NCI-H2081 treated with DMSO at 0.1 percent for 48 hours (cell line): ENCODE measurements around the gene ARHGAP26.
"Not testable (repeated sequence)": the region's sequence is repeated elsewhere in the genome, so short reads cannot be mapped to it uniquely, and the experiment has no call there.

Experiments used
- DNase-seq: peaks from one replicate; lab custom pipeline; 2025; lab: John Stamatoyannopoulos, UW

The ARHGAP26 gene

GRCh38 chr5:142904416-142904815, 134.2 kb downstream of the ARHGAP26 start:
- DNase-seq = no peak

DNA sequence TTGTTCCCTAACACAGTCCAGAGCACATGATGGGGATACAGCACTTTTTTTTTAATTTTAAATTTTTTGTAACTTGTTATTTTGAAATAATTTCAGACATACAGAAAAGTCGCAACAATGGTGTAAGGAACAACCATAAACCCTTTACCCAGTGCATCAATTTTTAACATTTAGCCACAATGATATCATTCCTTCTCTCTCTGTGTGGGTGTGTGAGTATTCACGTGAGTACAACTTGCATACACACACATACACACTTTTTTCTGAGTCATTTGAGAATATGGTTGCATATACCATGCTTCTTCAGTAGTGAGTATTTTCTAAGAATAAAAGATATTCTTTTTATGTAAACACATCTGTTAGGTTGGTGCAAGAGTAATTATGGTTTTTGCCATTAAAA, 135.2 kb downstream of the ARHGAP26 start:
- DNase-seq = no peak

DNA sequence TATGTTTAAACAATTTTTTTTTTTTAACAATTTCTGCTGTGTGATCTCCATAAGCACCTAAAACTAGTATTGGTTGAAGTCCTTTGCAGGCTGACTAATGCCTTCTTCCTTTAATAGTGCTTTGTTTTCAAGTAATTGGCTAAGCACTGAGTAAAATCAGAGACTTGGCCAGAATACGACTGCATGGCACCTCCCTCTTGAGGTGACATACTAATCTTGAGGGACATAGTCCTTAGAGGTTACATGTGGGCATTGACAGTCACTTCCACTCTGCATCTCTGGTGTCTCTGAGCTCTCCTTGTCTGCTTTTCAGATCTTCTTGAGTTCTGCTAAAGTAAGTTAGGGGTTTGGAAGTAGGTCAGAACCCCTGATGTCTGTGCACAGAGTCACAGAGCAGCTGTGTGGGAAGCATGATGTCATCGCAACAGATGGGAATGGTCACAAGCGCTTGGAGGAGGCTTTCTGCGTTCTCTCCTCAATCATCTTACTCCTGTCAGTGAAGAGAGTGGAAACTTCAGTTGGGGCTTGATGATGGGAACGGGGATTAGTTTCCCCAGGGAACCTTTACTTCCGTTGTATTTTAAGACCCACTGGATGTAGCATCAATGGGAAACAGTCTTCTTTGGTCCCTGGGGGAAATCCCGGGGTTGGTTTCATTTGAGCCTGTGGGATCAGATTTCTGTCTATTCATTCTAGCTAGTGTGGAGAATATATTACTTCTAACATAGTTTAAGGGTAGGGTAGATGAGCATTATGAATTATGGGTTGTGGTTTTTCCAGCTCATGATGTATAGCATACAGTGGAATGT, 136.9 kb downstream of the ARHGAP26 start:
- no peak for DNase-seq

- no peak for DNase-seq
These were observed 138.5 kb downstream of the ARHGAP26 start for GRCh38 chr5:142908659-142909058.

DNA sequence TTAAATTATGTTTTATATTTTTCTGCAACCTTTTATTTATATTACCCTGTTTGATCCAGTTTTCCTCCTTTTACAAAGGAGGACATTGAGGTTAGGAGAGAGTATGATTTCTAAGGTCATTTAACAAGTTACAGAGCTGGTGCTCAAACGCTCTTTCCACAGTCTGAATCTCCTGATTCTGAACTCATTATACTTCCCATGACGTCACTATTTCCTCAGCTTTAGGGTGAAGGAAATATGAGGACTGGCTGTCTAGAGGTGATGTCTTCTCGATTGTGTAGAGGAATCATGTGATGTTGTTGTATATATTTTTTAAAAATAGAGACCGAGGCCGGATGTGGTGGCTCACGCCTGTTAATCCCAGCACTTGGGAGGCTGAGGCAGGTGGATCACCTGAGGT, 140.0 kb downstream of the ARHGAP26 start:
- DNase-seq = no peak

DNA sequence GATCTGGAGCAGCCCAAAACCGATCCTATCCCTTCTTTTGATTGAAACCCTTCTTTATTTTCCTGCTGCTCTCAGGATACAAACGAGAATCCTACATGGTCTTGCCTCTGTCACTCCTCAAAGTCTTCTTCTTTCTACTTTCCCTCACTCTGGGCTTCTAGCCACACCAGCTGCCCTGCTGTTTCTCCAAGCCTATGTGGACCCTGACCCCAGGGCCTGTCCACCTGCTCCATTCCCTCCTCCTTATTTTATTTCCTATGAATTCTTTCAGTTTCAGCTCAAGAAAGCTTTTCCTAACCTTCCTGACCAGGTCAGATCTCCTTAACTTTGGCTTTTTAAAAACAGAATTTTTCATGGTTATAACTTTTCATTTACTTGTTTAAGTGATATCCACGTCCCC, 141.0 kb downstream of the ARHGAP26 start:
- no peak for DNase-seq

GRCh38 chr5:142911775-142912174, 141.6 kb downstream of the ARHGAP26 start:
- no peak for DNase-seq

DNA sequence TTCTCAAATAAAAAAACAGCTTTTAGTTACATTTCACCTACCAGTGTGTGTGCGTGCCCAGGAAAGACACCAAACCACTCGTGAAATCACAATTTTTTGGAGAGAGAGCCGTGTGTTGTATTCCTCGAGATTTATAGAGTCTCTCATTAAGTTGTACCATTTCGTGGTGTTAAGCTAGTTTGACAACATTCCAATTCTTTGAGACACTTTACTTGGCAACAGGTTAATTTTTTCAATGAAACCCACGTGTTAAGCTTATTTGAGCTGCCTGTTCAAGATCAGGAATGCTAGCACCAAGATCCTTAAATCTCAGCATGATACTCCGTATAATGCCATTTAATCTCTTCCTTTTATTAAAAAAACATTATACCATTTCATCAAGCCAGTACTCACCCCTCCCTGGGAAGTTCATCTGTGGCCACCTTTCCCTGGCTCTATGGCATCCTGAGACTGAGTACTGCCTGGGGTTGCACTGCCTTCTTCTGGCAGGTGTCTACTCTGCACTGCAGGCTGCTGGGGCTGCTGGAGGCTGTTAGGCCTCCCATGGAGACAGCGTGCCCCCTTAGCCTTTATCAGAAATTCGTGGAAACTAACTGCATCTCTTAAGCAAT, 143.7 kb downstream of the ARHGAP26 start:
- DNase-seq = no peak

DNA sequence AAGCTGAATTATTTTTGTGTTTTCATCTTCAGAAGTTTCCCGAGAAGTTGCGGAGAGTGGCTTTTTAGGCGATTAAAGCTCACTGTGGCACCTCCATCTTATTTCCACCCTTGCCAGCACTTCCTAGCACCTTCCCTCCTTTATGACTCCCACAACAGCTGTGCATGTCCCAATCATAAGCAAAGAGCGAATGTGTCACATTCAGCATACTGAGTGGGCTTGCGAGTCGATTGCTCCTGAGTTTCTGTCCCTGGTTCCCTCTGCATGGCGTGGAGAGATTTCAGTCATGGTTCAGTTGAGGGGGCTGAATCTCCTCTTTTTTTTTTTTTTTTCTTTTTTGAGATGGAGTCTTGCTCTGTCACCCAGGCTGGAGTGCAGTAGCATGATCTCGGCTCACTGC, 144.9 kb downstream of the ARHGAP26 start:
- no peak for DNase-seq

DNA sequence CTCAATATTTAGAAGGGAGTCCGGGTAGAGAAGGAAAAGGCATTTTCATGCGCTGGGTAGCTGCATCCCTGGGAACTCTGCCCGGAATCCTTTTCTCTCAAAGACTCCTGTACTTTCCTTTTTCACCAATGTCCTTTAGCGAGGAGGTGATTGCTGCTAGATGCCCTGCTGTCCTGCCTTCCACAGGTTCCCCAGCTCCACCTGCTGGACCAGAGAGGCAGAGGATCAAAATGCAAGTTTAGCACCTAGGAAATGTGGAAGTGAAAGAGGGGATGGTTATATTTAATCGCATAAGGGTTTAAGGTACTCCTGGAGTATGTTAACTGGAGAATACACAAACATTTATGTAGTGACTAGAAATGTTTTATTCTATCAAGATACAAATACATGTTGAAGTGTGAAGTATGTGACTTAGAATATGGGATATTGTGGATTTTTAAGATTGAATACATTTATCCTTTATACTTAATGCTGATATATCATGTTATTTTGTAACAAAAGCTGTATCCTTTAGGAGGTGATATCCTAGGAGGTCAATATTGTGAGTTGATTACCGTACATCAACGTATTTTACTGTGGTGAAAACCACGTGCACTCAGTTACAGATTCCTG, 145.7 kb downstream of the ARHGAP26 start:
- no peak for DNase-seq

DNA sequence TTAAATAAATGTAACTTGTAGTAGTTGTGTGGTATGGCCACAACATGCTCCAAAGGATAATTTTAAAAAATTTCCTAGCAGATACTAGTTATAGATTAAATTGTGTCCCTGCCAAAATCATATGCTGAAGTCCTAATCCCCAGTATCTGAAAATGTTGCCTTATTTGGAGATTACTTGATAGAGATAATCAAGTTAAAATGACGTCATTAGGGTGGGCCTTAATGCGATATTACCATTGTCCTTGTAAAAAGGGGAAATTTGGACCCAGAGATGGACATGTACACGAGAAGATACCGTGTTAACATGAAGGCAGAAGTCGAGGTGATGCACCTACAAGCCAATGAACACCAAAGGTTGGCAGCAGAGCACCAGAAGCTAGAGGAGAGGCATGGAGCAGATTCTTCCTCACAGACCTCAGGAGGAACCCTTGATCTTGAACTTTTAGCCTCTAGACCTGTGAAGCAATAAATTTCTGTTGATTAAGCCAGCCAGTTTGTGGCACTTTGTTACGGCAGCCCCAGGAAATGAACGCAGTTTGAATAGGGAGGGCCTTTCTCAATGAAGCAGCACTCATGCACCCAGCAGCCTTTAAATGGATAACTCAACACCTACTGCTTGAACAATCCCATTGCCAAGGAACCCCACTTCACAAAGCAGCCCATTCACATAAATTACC, 148.9 kb downstream of the ARHGAP26 start:
- DNase-seq = no peak

- DNase-seq = no peak
These were observed 150.9 kb downstream of the ARHGAP26 start for GRCh38 chr5:142920849-142921612.

DNA sequence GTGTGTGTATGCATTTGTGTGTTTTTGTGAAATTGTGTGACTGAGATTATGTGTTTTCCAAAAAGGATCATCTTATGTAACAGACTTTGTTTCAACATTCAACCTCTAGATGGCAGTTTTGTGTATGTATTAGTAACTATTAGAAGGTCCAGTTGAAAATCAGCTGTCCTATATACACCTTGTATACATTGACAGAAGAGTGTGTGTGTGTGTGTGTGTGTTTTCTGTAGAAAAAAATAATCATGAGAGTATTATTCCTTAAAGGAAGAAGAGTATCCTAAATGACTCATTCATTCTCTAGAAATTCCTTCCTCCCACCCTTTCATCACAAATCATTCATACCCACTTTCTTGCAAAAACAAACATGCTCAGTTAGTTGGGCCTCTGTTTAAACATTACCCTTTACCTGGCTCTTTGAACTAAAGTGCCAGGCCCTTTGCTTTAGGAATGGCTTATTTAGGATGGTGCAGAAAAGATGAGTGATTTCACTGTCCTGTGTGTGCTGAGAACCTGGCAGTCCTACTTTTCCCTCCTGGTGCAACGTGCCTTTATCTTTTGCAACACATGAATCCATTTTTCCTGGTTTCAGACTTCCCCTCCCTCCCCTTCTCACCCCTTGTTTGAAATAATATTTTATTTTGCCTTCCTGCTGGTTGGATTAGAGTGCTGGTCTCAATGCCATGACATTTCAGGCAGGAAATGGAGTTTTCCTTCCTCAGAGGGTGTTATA, 152.2 kb downstream of the ARHGAP26 start:
- peak; percentile 7 for DNase-seq

GRCh38 chr5:142924135-142924883, 154.1 kb downstream of the ARHGAP26 start:
- DNase-seq = no peak

DNA sequence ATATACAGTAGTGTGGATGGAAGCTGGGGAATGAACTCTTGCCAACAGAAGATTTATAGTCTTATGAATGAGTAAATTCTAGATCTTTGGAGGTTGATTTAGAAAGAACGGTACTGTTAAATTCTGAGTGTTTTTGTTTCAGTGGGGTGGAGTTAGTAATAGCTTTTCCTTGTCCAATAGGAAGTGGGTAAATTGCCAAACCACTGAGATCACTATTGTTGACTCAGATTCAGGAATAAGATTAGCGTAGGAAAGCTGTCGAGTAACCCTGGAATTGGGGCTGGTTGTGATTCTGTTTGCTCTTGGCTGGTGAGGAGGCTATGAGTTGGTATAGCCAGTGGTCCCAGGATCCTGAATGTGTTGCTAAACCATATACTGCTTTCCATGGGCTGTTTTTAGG, 155.6 kb downstream of the ARHGAP26 start:
- DNase-seq = no peak

- peak; percentile 18 for DNase-seq
These were observed 156.4 kb downstream of the ARHGAP26 start for GRCh38 chr5:142926549-142926948.

GRCh38 chr5:142928999-142929398, 158.8 kb downstream of the ARHGAP26 start:
- not testable (repeated sequence) for DNase-seq

DNA sequence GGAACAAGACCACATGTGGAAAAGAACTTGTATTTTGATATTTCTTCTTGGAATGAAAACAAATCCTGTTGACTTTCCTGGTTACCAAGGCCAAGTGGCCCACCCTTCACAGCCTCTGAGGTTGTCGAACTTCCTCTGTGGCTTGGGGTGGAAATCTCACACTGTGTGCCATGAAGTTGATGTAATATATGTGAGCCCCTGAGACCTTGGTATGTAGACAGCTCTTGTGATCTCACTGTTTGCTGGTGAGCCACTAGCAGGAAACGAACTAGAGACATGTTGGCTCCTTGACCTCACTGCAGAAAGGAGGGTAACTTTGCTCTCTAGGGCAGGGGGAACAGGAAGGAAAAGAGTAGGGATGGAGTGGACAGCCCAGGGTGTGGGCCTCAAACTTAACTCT, 159.4 kb downstream of the ARHGAP26 start:
- DNase-seq = no peak

DNA sequence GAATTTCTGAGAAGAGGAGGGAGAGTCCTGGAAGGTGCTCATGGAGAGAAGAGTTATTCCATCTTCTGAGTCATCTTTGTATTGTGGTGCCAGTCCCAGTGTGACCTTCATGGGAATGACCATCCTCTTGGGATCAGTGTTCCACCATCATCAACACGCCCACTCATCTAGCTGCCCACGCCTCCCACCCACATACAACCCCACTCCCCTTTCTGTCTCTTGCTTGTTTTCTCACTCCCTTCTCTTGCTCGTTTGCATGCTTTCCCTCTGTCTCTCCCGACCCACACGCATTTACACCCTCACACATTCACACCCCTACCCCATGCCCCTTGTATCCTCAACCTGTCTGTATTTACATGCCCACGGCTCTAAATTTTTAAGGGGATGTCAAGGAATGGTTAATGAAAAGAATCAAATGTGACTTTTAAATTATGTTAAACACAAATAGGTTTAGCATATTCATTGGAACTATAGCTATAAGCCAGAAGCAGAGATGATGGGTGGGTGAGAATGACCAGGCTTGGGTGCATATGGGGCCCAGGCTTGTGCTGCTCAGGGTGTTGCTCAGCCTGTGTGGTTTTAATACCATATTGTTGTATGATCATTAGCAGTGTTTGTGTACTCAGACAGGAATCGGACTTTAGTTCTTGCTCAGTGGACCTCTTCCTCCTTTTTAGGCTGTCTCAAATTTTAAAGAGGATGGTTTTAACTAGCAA, 160.4 kb downstream of the ARHGAP26 start:
- DNase-seq = no peak
